ENCODE data around the gene CTBS. TPM values are rescaled to one million over a fixed set of nuclear protein-coding genes. Genes with fewer than 3 reads are reported as not detected.

Gene CTBS
- total and polyA plus RNA-seq, 2 of the 13 experiments (the other 11 are each of a cell fraction or from before 2014, with no cell fraction given) = 4.7 to 12.4 TPM

DNA sequence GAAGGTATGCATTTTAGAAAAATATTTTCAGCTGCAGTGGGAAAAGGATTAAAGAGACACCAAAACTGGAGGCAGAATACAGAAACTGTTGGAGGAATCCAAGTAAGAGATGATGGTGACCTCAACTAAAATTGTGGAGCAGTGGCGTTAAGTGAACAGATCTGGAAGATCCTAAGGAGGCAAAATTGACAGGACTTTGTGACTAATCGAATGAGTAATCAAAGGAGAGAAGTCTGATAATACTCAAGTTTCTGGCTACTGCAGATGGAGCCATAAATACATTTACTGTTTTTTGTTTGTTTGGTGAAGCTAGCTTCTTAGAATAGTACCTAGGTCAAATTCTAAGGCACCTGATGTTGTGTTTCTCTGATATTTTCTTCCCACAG lies 3.1 kb downstream of the CTBS start:
- Histone ChIP-seq H3K79me2 (ENCODE audit: insufficient read depth, low read length) (no peaks in the 10 kb centered on the region), H3K9ac (ENCODE audit: insufficient read depth, low read depth, low read length) (no peak overlapping the region), H2AFZ (ENCODE audit: low read length) (no peak overlapping the region), H4K20me1 (ENCODE audit: insufficient read depth, low read length) (no peaks in the 10 kb centered on the region), H3K9me3 (ENCODE audit: low read length) (no peaks in the 10 kb centered on the region), H3K4me1 (ENCODE audit: insufficient read depth, low read length) (peaks cover 21% of the 10 kb centered on the region), H3K36me3 (replicated peaks in 1 of 2; ENCODE audit: control insufficient read depth in 1 of 2, insufficient read depth in 2 of 2, low read length in 2 of 2) (no peaks in the 10 kb centered on the region), H3K27me3 (ENCODE audit: control insufficient read depth in 1 of 2, insufficient read depth in 2 of 2, low read length in 2 of 2) (no peaks in the 10 kb centered on the region; a peak in 1 of 5 replicates), H3K4me2 (ENCODE audit: low read depth, low read length) (no peak overlapping the region), H3K4me3 (replicated peaks in 1 of 3; ENCODE audit: insufficient read depth in 1 of 3, low read depth in 2 of 3, low read length in 3 of 3) (no peak overlapping the region), H3K27ac (ENCODE audit: extremely low read length, insufficient read depth, low read length) (no peak overlapping the region)
- ChIA-PET POLR2A (no interaction called here), CTCF (ENCODE audit: low intra/inter-chr PET ratio, low total read pairs) (no interaction called here)
- ATAC-seq (no peak), FAIRE-seq (no peak), DNase-seq (ENCODE audit: low spot score) (no peak)
- in situ Hi-C loops (cut with HindIII; ENCODE audit: extremely low pct_ligation_motif_present, low pct_unique_long_range_greater_than_20kb) (loop anchor here (5.0 kb wide), 1 partner anchor 64 kb away; the partner anchor contains the start of genes GNG5 and SPATA1), intact Hi-C loops (cut with micrococcal nuclease; ENCODE audit: unreplicated experiment) (loop anchor here (5.0 kb wide), 1 partner anchor 494 kb away; no protein-coding TSS in a partner anchor)
- WGBS (ENCODE audit: low lambda C conversion rate) = 97% methylated on average over 2 of the region's 2 CpGs
- no peak for TF ChIP-seq ZNF441 (CRISPR knock-in tag; IDR thresholded peaks at IDR 0.05; ENCODE audit: borderline replicate concordance)
- TF ChIP-seq, protein P1, sequence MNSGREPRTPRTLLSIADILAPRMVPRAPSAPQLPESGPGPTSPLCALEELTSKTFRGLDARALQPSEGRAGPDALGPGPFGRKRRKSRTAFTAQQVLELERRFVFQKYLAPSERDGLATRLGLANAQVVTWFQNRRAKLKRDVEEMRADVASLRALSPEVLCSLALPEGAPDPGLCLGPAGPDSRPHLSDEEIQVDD (CRISPR knock-in tag; IDR thresholded peaks at IDR 0.05; ENCODE audit: borderline replicate concordance) = no peak
- TF ChIP-seq ZSCAN25 (CRISPR knock-in tag; IDR thresholded peaks at IDR 0.05) = no peak
- no peak for TF ChIP-seq SALL1 (CRISPR knock-in tag; IDR thresholded peaks at IDR 0.05)
- no peak for TF ChIP-seq ZBTB7B (CRISPR knock-in tag; IDR thresholded peaks at IDR 0.05)
- TF ChIP-seq GATA4 (IDR thresholded peaks at IDR 0.05; ENCODE audit: borderline replicate concordance, low read depth) = no peak
- no peak for TF ChIP-seq NFYC (CRISPR knock-in tag; IDR thresholded peaks at IDR 0.05)
- TF ChIP-seq ZNF136 (CRISPR knock-in tag; IDR thresholded peaks at IDR 0.05; ENCODE audit: low read depth) = no peak
- no peak for TF ChIP-seq MTA1 (CRISPR knock-in tag; IDR thresholded peaks at IDR 0.05; ENCODE audit: borderline replicate concordance)
- no peak for TF ChIP-seq ZNF674 (CRISPR knock-in tag; IDR thresholded peaks at IDR 0.05; ENCODE audit: low read depth)
- no peak for TF ChIP-seq ZNF780A (CRISPR knock-in tag; IDR thresholded peaks at IDR 0.05)
- no TSS peak for BruUV-seq (replicated peaks)

All from HepG2 (cell line).